Testis (tissue), 2 donors: ENCODE results near the gene SCEL.

Source experiments
- POLR2A ChIP-seq: fragments of 450-650 bp; IDR thresholded peaks from one replicate; pipeline ENCODE4 v1.6.1; 2017; ENCODE audit warnings: antibody characterized with exemption, mild to moderate bottlenecking, moderate library complexity
- TF ChIP-seq, protein P1 (sequence below), 3 experiments: fragments of 450-650 bp in 2 of 3; fragments of 200-600 bp in 1 of 3; sonication (generic) in 1 of 3; IDR thresholded peaks; one replicate each; pipeline ENCODE4 v1.5.1; 2016 to 2019; ENCODE audit warnings: antibody characterized with exemption in 3 of 3, mild to moderate bottlenecking in 2 of 3, moderate library complexity in 1 of 3

DNA sequence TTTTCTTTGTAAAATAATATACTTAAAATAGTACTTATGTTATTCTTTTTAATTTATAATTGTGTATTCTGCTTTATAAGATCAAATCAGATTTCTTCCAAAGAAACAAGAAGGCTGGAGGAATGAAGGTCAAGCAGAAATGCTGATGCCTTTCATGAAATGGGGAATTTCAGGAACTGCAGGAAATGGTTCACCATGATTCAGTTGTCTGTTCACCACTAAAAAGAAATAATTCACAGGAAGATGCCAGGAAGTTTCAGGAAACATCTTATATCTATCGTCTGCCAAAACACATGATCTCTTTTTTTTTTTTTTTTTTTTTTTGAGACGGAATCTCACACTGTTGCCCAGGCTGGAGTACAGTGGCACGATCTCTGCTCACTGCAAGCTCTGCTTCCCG is 15.7 kb upstream of the SCEL start:
- TF ChIP-seq, protein P1, sequence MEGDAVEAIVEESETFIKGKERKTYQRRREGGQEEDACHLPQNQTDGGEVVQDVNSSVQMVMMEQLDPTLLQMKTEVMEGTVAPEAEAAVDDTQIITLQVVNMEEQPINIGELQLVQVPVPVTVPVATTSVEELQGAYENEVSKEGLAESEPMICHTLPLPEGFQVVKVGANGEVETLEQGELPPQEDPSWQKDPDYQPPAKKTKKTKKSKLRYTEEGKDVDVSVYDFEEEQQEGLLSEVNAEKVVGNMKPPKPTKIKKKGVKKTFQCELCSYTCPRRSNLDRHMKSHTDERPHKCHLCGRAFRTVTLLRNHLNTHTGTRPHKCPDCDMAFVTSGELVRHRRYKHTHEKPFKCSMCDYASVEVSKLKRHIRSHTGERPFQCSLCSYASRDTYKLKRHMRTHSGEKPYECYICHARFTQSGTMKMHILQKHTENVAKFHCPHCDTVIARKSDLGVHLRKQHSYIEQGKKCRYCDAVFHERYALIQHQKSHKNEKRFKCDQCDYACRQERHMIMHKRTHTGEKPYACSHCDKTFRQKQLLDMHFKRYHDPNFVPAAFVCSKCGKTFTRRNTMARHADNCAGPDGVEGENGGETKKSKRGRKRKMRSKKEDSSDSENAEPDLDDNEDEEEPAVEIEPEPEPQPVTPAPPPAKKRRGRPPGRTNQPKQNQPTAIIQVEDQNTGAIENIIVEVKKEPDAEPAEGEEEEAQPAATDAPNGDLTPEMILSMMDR (IDR thresholded peaks at IDR 0.05) = no peak
- TF ChIP-seq POLR2A = no peak
